ENCODE results near the gene IRF2BPL. TPM values are rescaled to one million over a fixed set of nuclear protein-coding genes. Genes with fewer than 3 reads are reported as not detected.

Gene IRF2BPL
- total and polyA plus RNA-seq, 2 of the 8 experiments (the other 6 are each of a cell fraction or from before 2014, with no cell fraction given) = 18.8 to 57.0 TPM

DNA sequence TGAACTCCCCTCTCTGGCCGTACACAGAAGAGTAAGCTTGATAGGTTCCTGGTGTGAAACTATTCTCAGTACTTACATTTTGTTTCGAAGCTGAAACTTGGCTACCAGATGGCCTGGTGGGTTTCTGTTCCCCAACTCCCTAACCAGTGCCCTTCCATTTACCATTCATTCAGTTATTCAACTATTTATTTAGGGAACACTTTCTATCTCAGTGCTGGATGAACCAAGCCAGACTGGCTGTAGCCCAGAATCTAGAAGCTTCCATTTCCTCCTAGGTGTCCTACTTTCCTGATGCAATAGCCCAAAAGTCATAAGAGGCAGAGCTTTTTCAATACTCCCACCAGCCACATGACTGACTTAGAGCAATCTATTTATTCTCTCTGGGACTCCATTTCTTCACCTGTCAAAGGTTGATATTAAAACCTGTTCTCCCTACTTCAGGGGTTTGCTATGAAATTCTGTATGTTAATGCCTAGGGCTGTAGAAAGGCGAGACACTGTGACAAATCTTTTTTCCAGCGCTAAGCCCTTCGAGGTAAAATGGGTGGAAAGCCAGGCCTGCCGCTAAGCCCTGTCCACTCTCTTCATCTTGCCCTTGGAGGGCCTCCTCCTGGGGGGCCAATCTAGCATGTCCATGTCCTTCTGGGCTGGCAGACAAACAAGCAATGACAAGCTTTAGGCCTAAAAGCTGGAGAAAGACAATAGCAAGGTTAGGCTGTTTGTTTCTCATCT, 8.1 kb upstream of the IRF2BPL start (continued):
- TF ChIP-seq MAFK (IDR thresholded peaks at IDR 0.05; ENCODE audit: low read depth, low read length) (no peak), CTBP2 (IDR thresholded peaks at IDR 0.05; ENCODE audit: borderline replicate concordance, insufficient read depth, insufficient read length, low read length) (no peak), FOSL1 (IDR thresholded peaks at IDR 0.05; ENCODE audit: insufficient read depth, low read depth, low read length) (no peak), CHD2 (IDR thresholded peaks at IDR 0.05; ENCODE audit: low read length) (no peak), CHD1 (IDR thresholded peaks at IDR 0.05; ENCODE audit: low read depth, low read length) (no peak)
- TF ChIP-seq, protein P1, sequence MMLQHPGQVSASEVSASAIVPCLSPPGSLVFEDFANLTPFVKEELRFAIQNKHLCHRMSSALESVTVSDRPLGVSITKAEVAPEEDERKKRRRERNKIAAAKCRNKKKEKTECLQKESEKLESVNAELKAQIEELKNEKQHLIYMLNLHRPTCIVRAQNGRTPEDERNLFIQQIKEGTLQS (IDR thresholded peaks at IDR 0.05; ENCODE audit: insufficient read depth, low read depth, low read length) = no peak
